Mesenchymal stem cell (in vitro differentiated cells and primary cell): ENCODE results near the gene CYP19A1.

Experiments used
- DNase-seq: peaks from one replicate; pipeline ENCODE4 v3.0.0-alpha.2; 2013
- H2AFZ ChIP-seq: one replicate; pipeline ENCODE4 v1.6.1; 2013; ENCODE audit warnings: low read depth, mild to moderate bottlenecking, control low read depth, inconsistent platforms, low read length, moderate library complexity
- H2AK5ac ChIP-seq: 2 replicates; pipeline ENCODE4 v1.6.1; 2013; ENCODE audit warnings: low read length, moderate library complexity, mild to moderate bottlenecking, inconsistent platforms; ENCODE audit not compliant: severe bottlenecking
- H2BK120ac ChIP-seq: one replicate; pipeline ENCODE4 v1.6.1; 2013; ENCODE audit warnings: low read depth, mild to moderate bottlenecking, inconsistent platforms, low read length, moderate library complexity
- H2BK12ac ChIP-seq, 2 experiments: one replicate each; pipeline ENCODE4 v1.6.1; 2013; ENCODE audit warnings: inconsistent platforms in 2 of 2, low read length in 2 of 2, mild to moderate bottlenecking in 2 of 2, moderate library complexity in 2 of 2, control low read depth in 1 of 2
- H2BK15ac ChIP-seq: one replicate; pipeline ENCODE4 v1.6.1; 2013; ENCODE audit warnings: mild to moderate bottlenecking, low read depth, inconsistent platforms; ENCODE audit not compliant: poor library complexity, severe bottlenecking
- H2BK5ac ChIP-seq: 2 replicates; pipeline ENCODE4 v1.6.1; 2013; ENCODE audit warnings: low read depth, mild to moderate bottlenecking, low read length, control low read depth, inconsistent platforms; ENCODE audit not compliant: poor library complexity, severe bottlenecking
- H3K14ac ChIP-seq, 2 experiments: one replicate each; pipeline ENCODE4 v1.6.1; 2013; ENCODE audit warnings: inconsistent platforms in 2 of 2, low read length in 2 of 2, control low read depth in 1 of 2, mild to moderate bottlenecking in 1 of 2, moderate library complexity in 1 of 2
- H3K18ac ChIP-seq, 2 experiments: one replicate each; pipeline ENCODE4 v1.6.1; 2013; ENCODE audit warnings: inconsistent platforms in 2 of 2, low read length in 2 of 2, control low read depth in 1 of 2, low read depth in 1 of 2, mild to moderate bottlenecking in 1 of 2
- H3K23ac ChIP-seq, 2 experiments: one replicate each; pipeline ENCODE4 v1.6.1; 2013; ENCODE audit warnings: inconsistent platforms in 2 of 2, low read length in 2 of 2, mild to moderate bottlenecking in 2 of 2, moderate library complexity in 2 of 2, control low read depth in 1 of 2
- H3K27ac ChIP-seq: 2 replicates; pipeline ENCODE4 v1.5.1; 2013; ENCODE audit warnings: mild to moderate bottlenecking, moderate library complexity, low read length, control low read depth, inconsistent platforms; ENCODE audit not compliant: poor library complexity, severe bottlenecking
- H3K27me3 ChIP-seq, 2 experiments: 2 replicates each; pipeline versions ENCODE4 v1.6.1 to v1.7.0; 2013; ENCODE audit warnings: low read length in 2 of 2, mild to moderate bottlenecking in 2 of 2, moderate library complexity in 2 of 2, control low read depth in 1 of 2, inconsistent platforms in 1 of 2; ENCODE audit not compliant: control insufficient read depth in 1 of 2, insufficient read depth in 1 of 2
- H3K36me3 ChIP-seq, 2 experiments: 2 replicates each; pipeline versions ENCODE4 v1.6.1 to v1.7.0; 2013; ENCODE audit warnings: low read length in 2 of 2, control low read depth in 1 of 2, inconsistent platforms in 1 of 2, low read depth in 1 of 2, mild to moderate bottlenecking in 1 of 2; ENCODE audit not compliant: insufficient read depth in 2 of 2, control insufficient read depth in 1 of 2
- H3K4ac ChIP-seq, 2 experiments: one replicate each; pipeline ENCODE4 v1.6.1; 2013; ENCODE audit warnings: inconsistent platforms in 2 of 2, low read length in 2 of 2, mild to moderate bottlenecking in 2 of 2, moderate library complexity in 2 of 2, control low read depth in 1 of 2, low read depth in 1 of 2
- H3K4me1 ChIP-seq: 2 replicates; pipeline ENCODE4 v1.6.1; 2013; ENCODE audit warnings: low read depth, low read length, control low read depth; ENCODE audit not compliant: control insufficient read depth, insufficient read depth
- H3K4me2 ChIP-seq: 2 replicates; pipeline ENCODE4 v1.6.1; 2013; ENCODE audit warnings: low read length, mild to moderate bottlenecking, inconsistent platforms; ENCODE audit not compliant: poor library complexity, severe bottlenecking
- H3K4me3 ChIP-seq, 2 experiments: 2 replicates each; pipeline versions ENCODE4 v1.5.1 to v1.7.0; 2013; ENCODE audit warnings: low read length in 2 of 2, mild to moderate bottlenecking in 2 of 2, control low read depth in 1 of 2, low read depth in 1 of 2; ENCODE audit not compliant: insufficient read depth in 1 of 2
- H3K79me1 ChIP-seq: replicated peaks from 2 replicates; pipeline ENCODE4 v1.6.1; 2013; ENCODE audit warnings: mild to moderate bottlenecking, control low read depth, low read length, inconsistent platforms; ENCODE audit not compliant: poor library complexity, severe bottlenecking
- H3K9ac ChIP-seq: 2 replicates; pipeline ENCODE4 v1.7.0; 2013; ENCODE audit warnings: mild to moderate bottlenecking, low read length, moderate library complexity
- H3K9me3 ChIP-seq: 2 replicates; pipeline ENCODE4 v1.7.0; 2013; ENCODE audit warnings: mild to moderate bottlenecking, low read length; ENCODE audit not compliant: control insufficient read depth
- H4K8ac ChIP-seq: one replicate; pipeline ENCODE4 v1.6.1; 2013; ENCODE audit warnings: inconsistent platforms, mild to moderate bottlenecking, low read length, moderate library complexity
- H4K91ac ChIP-seq: one replicate; pipeline ENCODE4 v1.6.1; 2013; ENCODE audit warnings: mild to moderate bottlenecking, low read length, inconsistent platforms
- WGBS: methylation state at CpG from one replicate; pipeline ENCODE4 v1.1.7; 2013; ENCODE audit warnings: mixed read lengths; 5-methylcytosine and 5-hydroxymethylcytosine counted together

Gene CYP19A1

DNA sequence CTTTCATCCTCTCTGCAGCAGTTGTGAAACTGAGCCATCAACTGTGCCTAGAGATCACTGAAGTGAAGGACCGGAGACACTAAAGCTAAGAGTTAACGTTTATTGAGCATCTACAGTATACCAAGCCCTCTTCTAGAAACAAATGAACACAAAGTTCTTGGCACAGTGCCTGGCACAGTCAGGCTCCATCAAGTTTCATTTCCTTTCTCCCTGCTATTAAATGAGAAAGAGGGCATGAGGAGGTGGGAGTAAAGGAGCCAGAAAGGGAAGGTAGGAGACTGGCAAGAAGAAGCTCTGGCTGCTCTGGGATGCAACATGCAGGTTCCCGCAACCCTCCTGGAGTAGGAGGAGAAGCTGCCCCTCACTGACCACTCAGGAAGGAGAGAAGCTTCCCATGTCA lies 30.6 kb downstream of the CYP19A1 start:
- Histone ChIP-seq H2AFZ (no peak overlapping the region), H2AK5ac (no peak overlapping the region), H3K27me3 (peaks cover 3 to 17% of the 10 kb centered on the region in 2 experiments), H2BK15ac (no peak overlapping the region), H3K18ac (no peak overlapping the region), H3K9ac (no peak overlapping the region), H3K4me2 (no peak overlapping the region), H3K14ac (no peak overlapping the region), H4K8ac (no peak overlapping the region), H3K36me3 (no peaks in the 10 kb centered on the region), H4K91ac (no peak overlapping the region), H2BK120ac (no peak overlapping the region), H2BK12ac (no peak overlapping the region), H2BK5ac (no peak overlapping the region), H3K4me3 (no peak overlapping the region), H3K23ac (no peak overlapping the region), H3K27ac (no peak overlapping the region), H3K4ac (no peak overlapping the region), H3K9me3 (no peaks in the 10 kb centered on the region), H3K79me1 (no peaks in the 10 kb centered on the region), H3K4me1 (no peaks in the 10 kb centered on the region)
- DNase-seq = no peak
- WGBS = 88% methylated on average over 3 of the region's 3 CpGs

DNA sequence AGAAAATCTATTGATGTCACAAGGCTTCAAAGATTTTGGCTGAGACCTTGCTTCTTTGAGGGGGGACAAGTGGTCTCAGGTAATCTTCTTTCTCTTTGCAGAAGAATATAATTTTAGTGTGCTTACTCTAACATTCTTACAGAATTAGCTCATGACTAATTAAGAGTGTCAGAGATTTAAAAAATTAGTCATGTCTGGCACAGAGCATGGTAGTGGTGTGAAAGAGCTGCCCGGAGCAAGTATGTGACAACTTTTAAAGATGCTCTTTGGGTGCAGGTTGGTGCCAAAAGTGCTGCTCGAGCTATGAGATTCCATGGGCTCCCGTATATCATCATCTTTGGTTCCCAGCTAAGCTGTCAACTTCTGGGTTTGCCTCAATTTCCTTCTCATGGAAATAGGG lies 31.1 kb downstream of the CYP19A1 start:
- H3K14ac ChIP-seq = no peak overlapping the region
- no peak overlapping the region for H4K91ac ChIP-seq
- no peak overlapping the region for H3K4ac ChIP-seq
- H3K23ac ChIP-seq = no peak overlapping the region
- no peaks in the 10 kb centered on the region for H3K4me1 ChIP-seq
- peaks cover 3 to 17% of the 10 kb centered on the region in 2 experiments for H3K27me3 ChIP-seq
- no peak overlapping the region for H2AK5ac ChIP-seq
- H3K4me3 ChIP-seq = no peak overlapping the region
- H3K27ac ChIP-seq = no peak overlapping the region
- H3K36me3 ChIP-seq = no peaks in the 10 kb centered on the region
- no peak overlapping the region for H4K8ac ChIP-seq
- no peak overlapping the region for H2BK15ac ChIP-seq
- no peaks in the 10 kb centered on the region for H3K79me1 ChIP-seq
- no peak overlapping the region for H3K9ac ChIP-seq
- 81% methylated on average over 3 of the region's 3 CpGs for WGBS
- H3K18ac ChIP-seq = no peak overlapping the region
- DNase-seq = no peak
- no peak overlapping the region for H2BK120ac ChIP-seq
- H3K4me2 ChIP-seq = no peak overlapping the region
- no peaks in the 10 kb centered on the region for H3K9me3 ChIP-seq
- H2BK5ac ChIP-seq = no peak overlapping the region
- no peak overlapping the region for H2BK12ac ChIP-seq
- H2AFZ ChIP-seq = no peak overlapping the region

DNA sequence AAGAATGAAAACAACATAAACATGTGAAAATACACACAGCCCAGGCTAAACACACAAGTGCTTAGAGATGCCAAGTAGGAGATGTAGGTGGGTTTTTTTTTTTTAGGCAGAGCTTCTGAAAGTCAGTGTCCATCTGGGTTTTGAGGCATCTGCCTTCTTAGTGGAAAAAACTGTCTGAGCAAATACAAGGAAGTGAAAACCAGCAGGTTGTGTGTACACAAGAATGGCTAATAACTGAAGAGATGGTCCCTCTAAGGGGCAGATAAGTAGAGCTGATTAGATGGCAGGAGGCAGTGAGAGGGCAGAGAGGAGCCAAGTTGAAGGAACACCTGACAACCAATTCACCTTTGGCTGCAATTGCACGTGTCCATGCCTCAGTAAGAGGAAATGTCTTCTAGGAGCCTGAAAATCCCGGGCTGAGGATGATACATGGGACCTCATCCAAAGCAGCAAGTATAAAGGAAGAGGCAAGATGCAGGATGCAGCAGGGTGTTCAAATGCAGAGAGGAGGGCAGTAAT lies 34.9 kb downstream of the CYP19A1 start:
- 69% methylated on average over 2 of the region's 2 CpGs for WGBS
- no peak overlapping the region for H4K91ac ChIP-seq

DNA sequence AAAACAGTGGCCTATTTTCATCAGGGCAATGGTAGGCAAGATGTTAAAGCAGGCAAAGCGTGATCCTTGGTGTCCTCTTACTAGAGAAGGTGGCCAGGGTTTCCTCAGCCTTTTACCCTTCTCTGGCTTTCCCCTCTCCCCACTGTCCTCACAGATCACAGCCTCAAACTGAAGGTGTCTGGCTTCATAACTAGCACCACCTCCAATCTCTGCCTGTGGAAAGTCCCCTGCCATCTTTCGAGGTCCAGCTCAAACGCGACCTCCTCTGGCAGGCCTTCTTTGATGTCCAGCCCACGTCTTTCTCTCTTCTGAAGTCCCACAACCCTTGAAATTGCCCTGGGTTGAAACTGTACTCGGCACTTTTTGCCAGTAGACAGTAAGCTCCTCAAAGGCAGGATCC lies 35.9 kb downstream of the CYP19A1 start:
- Histone ChIP-seq H3K27me3 (peaks cover 3 to 27% of the 10 kb centered on the region in 2 experiments), H2BK15ac (no peak overlapping the region), H3K14ac (no peak overlapping the region), H2BK12ac (no peak overlapping the region), H3K4me2 (no peak overlapping the region), H4K8ac (no peak overlapping the region), H3K18ac (no peak overlapping the region), H3K9me3 (no peaks in the 10 kb centered on the region), H3K36me3 (no peaks in the 10 kb centered on the region), H4K91ac (no peak overlapping the region), H3K79me1 (no peaks in the 10 kb centered on the region), H3K9ac (no peak overlapping the region), H2AFZ (no peak overlapping the region), H3K4me3 (no peak overlapping the region), H2BK5ac (no peak overlapping the region), H3K4me1 (no peaks in the 10 kb centered on the region), H3K4ac (no peak overlapping the region), H3K27ac (no peak overlapping the region), H2BK120ac (no peak overlapping the region), H2AK5ac (no peak overlapping the region), H3K23ac (no peak overlapping the region)
- no peak for DNase-seq
- WGBS = 53% methylated on average over 6 of the region's 6 CpGs

More for the DNA sequence above, 34.9 kb downstream of the CYP19A1 start:
- H2AK5ac ChIP-seq = no peak overlapping the region
- no peak for DNase-seq
- no peak overlapping the region for H3K14ac ChIP-seq
- H2BK120ac ChIP-seq = no peak overlapping the region
- no peak overlapping the region for H2BK5ac ChIP-seq
- no peak overlapping the region for H2BK15ac ChIP-seq
- H3K4me1 ChIP-seq = no peaks in the 10 kb centered on the region
- H3K23ac ChIP-seq = no peak overlapping the region
- H2AFZ ChIP-seq = no peak overlapping the region
- no peak overlapping the region for H3K4me2 ChIP-seq
- H3K27ac ChIP-seq = no peak overlapping the region
- H3K4ac ChIP-seq = no peak overlapping the region
- no peaks in the 10 kb centered on the region for H3K36me3 ChIP-seq
- no peak overlapping the region for H3K9ac ChIP-seq
- no peak overlapping the region for H3K4me3 ChIP-seq
- no peak overlapping the region for H3K18ac ChIP-seq
- H4K8ac ChIP-seq = no peak overlapping the region
- H3K27me3 ChIP-seq = peaks cover 3 to 31% of the 10 kb centered on the region in 2 experiments
- no peak overlapping the region for H2BK12ac ChIP-seq
- H3K9me3 ChIP-seq = no peaks in the 10 kb centered on the region
- H3K79me1 ChIP-seq = no peaks in the 10 kb centered on the region
